GM19397 (cell line): Measurements from ENCODE around the gene ACADVL.
"Not testable (repeated sequence)": the region's sequence is repeated elsewhere in the genome, so short reads cannot be mapped to it uniquely, and the experiment has no call there.

Experiments
- ATAC-seq: cut with Tn5 transposase; IDR thresholded peaks from one replicate; pipeline ENCODE4 v1.9.1; 2021; ENCODE audit warnings: mild to moderate bottlenecking, moderate library complexity; ENCODE audit not compliant: unreplicated experiment

ACADVL gene

DNA sequence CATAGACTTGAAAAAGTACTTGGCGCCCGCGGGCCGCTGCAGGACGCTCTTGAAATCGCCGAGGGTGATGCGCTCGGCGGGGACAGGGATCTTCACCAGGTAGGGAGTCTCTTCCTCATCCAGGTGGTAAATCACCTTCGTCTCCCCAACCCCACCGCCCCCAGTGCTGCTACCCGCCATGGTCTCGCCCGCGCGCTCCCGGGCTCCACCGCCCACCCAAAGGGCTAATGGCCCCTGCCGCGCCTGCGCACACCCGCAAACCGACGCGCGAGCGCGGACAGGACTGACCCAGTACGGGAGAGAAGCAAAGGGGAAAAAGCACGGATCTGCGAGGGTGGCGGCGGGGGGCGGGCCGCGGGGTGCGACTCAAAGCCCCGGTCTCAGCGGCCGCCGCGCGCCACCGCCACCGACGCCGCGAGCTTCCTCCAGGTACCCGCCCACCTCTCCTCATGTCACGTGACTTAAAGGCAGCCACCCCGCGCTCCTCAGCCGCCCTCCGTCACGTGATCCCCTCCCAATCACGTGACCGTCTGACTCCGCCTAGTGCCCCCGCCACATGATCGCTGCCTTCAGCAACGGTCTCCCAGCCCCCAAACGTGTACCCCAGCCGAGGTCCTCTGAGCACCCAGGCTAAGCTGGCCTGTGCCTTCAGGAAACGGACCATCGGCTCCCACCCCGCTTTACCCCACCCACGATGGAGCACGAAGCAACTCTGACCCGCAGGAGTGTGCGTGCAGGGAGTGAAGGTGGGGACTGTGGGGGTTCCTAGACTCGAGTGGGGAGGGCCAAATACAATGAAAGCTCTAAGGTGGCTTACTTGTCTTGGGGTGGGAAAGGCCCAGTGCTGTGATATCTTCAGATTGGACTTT, 14.6 kb downstream of the ACADVL start, which contains the start of gene DVL2:
TSS of gene DVL2 (minus strand) at position 435 of the 869 bp plus-strand sequence. CDS start at position 180, 255 bp downstream.
- peak; percentile 66 for ATAC-seq

DNA sequence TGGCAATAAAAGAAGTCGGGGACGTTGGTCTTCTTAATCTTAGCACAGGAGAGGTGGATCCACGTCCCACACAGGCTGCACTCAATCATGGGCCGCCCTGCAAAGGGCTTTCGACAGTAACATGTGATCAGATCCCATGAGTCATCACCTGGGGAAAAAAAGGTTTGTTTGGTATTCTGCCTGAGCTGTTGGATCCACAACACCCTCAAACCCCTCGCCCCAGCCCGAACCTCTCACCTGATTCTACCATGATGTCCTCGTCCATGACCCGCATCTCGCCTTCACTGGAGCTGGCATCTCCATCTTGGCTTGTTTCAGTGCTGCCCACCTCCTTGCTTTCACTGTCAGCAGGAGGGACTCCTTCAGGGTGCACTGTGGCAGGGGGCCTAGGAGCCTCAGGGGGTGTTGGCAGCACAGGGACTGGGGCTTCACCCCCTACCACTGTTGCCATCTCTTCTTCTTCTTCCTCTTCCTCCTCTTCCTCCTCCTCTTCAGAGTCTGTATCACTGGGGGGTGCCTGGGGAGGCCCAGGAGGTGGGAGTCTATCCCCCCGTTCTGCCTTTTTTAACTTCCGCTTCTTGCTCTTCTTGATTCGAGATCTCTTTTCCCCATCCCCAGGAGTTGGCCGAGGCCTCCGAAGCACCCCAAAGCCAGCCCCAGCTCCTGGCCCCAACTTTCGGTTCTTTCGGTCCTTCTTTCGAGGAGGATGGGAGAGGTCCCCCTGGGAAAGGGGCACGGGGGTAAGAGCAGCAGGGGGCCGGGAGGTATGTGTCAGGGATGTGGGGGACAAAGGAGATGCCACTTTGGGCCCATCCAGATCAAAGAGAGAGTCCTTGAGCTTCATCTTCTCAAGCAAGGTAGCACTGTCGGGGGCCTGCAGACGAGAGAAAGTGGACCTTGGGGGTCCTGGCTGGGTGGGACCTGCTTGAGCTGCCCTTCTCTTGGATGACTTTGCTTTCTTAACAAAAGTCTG, 16.2 kb downstream of the ACADVL start:
- ATAC-seq, result no peak

DNA sequence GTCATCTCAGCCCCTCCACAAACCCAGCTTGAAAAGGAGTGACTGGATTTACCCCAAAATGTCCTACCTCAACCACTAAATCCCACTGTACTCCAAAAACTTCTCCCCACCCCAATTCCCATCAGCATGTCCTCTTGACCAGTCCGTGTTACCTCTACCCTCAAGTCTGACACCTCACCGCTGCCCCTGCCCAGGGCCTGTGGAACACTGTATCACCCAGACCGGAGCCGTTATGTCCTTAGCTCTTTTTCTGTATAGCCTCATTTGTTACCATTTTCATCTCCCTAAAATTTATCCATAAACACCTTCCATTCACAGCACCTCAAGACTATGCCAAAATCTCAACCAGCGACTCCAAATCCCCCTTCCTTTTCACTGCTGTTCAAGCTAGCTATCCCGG, 17.1 kb downstream of the ACADVL start:
- no peak for ATAC-seq

DNA sequence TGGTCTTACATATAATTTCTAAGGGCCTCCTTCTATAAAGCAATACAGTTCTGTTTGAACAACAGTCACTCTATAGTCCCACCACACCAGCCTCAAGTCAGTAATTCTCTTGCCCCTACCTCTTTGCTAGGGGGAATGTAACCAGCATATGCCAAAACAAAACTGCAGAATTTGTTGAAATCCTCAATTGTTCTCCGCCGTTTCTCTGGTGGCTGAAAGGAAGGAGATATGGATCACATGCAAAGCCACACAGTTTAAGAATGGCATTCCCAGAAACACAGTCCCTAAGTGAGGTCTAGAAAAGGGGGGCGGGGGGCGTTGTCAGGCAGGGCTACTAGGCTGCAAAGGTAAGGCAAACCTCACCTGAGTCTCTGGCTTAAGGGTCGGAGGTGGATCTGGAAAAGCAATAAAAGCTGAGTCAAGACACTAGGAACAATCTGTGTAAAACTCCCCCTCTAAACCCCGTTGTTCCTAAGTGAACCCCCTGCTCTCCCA, 17.6 kb downstream of the ACADVL start:
- no peak for ATAC-seq

DNA sequence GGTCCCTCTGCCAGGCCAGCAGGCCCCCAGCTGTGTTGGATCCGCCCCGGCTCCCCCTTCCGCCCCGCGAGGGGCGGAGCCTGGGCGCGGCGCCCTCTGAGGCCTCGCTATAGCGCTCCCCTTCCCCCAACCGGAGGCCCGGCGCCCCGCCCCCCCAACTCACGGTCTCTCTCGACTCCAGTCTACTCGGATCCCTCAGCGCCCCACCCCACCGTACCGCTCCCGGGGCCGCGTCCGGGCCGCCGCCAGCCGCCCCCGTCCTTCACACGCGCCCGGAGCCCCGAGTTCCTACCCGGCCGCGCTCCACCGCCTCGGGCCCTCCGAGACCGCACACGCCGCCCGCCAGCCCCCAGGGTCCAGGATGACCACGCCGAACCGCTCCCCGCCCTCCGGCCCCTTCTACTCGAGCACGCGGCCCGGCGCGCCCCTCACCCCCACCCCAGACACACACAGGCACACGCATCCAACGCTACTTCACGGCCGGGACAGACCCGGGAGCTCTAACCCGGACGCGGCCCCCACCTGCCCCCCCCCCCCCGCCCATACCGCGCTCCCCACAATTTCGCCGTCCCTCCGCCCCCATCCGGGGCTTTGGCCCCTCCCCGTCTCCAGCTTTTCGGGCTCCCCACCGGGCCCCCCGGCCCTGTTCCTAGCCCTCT, 18.2 kb downstream of the ACADVL start:
- ATAC-seq, result no peak

DNA sequence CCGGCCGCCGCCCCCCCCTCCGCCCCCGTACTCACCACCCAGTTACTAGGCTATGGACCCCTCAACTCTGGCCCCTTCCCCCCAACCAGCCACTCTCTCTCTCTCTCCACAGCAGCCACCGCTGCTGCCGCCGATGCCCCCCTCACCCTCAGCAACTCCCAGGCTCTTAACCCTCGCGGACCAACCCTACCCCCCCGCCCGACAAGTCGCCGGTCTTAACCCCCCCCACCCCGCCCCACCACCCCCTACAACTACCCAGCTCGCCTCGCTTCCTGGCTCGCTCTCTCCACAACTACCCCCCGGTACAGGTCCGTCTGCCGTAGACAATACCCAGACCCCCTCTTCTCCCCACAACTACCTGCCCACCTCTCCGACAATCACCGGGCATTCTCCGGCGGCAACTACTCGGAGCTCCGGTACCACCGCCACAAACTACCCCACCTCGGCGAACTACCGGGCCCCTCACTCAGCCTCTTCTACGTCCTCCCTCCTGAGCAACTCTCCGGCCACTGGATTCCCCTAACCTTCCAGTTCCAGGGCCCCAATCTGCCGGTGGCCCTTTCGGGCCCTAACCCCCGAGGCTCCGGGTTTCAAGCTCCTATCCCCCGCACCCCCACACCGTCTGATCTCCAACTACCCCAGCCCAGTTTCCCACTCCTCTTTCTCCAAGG, 18.8 kb downstream of the ACADVL start:
- ATAC-seq, result no peak

DNA sequence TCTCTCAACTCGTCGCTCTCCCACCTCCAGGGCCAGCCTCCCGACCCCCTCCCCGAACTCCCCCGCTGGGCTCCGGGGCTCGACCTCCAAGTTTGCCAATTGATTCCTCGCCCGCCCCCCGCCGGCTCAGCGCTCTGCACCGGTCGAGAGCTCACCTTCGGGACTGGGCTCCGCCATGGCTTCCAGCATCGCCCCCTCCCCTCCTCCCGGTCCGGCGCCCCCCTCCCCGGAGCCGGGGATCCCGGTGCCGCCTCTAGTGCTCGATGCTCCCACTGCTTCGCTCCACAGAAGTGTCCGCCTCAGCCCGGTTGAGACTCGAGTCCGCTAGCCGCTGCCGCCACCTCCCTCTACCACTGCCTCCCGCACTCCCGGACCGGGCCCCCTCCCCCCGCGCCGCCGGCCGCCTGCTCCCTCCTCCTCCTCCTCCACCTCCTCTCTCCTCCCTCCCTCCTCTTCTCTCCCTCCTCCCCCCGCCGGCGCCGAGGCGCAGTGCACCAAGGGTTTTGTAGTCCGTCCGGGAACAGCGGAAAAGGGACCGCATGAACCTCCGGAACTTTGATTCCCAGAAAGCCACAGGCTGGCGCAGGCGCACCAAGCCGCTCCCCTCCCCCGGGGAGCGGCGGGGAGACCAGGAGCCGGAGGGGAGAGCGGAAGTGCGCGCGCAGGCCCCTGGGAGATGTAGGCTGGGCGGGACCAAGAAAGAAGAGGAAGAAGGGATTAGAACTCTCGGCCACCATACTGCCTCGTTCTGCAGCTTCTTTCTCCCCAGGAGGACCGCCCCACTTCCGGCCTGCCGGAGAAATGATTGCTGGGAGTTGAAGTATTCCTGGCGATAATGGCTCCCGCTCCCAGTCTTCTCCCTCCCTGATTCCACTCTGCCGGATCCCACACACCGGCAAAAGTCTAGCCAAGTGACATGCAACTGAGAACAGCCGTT, 19.6 kb downstream of the ACADVL start, which contains the start of gene PHF23:
TSS of gene PHF23 (minus strand) at position 367 of the 937 bp plus-strand sequence. CDS start at position 189, 178 bp downstream.
- ATAC-seq, result peak; percentile 55

DNA sequence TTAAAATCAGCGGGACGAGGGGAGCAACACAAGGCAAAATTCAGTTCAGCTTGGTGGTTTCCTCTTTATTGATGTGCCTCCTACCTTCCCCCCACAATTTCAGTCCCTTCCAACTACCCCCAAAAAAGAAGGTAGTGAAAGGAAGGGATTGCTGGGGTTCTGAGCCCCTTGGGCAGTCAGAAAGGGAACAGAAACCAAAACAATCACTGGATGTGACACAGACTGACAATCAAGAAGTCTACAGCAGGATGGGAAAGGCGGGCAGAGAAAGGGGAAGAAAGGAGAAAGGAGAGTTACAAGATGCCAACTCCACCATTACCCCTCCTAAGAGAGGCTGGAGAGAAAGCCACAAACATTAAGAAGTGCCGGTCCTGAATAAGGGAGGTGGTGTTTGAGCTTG, 20.6 kb downstream of the ACADVL start:
- no peak for ATAC-seq

DNA sequence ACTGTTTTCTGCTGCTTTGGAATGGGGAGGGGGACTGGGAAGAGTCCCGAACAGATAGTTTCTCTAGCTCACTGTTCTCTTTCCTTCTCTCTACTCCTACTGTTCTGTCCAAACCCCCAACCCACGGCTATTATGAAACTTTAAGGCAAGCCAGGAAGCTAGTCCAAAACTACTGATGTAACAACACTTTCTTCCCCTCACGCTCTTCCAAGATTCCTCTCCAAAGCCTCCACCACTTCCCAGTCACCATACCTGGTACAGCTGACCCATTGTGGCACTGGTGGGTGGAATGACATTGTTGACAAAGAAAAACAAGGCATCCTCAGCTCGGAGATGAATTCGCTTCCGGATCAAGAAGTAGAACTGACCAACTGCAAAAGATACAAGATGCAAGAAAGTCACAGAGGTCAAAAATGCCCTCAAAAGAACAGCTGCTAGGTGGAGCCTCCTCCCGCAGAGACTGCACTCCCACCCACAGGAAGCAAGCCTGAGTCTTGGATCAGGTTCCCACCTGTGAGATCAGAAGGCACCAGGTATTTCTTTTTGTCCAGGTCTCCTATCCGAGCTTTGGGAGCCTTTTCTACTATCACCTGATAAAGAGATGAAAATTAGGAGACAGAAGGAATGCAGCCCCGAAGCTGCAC, 21.5 kb downstream of the ACADVL start:
- ATAC-seq, result no peak

DNA sequence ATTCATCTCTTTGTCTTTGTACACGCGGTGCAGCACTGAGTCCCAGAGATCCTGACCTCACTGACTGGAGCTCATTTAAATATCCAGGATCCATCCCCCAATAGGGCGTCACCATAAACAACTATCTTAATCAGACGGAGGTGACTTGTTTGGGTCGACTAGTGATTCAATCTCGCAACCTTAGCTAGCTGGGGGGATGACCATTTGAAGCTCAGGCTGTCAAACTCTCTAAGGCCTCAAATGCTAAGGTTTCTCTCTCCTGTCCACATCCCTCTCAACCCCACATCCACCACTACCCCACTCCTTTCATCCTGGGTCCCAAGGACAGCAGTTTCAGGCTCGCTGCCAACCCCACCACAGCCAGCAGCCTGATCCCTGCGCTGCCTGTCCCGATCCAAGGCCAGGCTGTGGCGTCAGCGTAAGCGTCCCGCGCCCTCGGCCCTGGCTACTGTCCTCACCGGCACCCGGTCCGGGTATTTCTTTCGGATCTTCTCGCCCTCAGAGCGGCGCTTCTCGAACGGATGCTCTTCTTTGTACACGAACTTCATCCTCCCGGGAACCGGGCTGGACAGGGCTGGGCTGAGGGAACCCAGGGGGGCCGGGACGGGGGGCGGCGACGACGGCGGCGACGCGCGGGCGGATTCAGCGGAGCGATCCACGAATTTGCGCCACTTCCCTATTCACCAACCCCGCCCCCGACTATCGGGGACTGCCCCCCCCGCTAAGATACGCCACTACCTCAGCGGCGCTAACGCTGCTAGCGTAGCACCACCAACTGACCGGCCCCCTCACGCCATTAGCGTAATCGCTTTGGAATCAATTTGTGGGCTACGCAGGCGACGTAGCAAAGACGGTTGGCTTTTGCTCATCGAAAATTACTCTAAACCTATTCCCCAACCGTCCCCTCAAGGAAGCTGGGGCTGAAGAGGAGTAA, 22.3 kb downstream of the ACADVL start, which contains the start of gene GABARAP:
TSS of gene GABARAP (minus strand) at position 667 of the 934 bp plus-strand sequence. CDS start at position 548, 119 bp downstream.
- ATAC-seq, result peak; percentile 29

DNA sequence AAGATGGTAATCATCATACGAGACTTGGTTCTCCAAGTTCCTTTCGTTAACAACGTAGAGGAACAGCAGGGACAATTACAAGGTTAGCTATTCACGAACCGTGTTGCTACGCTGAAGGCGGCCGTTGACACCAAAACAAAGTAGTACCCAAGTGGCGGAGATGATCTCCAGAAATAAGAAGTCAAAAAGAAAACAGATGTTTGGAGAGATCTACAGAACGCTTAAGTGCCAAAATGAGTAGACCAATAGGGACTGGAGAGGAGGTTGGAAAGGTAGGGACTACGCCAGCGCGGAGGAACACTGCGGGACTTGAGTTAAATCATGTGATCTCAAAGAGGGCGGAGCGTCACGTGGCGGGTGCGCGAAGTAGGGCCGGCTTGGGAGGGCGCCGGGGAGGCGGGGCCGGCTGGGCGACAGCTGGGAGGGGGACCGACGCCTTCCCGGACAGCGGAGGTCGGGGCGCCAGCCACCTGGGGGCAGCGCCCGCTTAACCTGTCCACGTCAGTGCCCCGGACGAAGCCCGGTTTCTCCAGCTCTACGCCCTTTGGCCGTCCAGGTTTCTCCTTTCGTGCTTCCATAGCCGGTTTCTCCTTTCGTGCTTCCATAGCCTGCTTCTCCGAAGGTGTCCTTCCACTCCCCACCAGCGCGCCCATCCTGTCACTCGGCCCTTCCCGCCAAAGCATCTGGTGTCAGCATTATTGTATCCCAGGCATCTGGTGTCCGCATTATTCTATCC, 23.1 kb downstream of the ACADVL start:
- ATAC-seq, result peak; percentile 42

DNA sequence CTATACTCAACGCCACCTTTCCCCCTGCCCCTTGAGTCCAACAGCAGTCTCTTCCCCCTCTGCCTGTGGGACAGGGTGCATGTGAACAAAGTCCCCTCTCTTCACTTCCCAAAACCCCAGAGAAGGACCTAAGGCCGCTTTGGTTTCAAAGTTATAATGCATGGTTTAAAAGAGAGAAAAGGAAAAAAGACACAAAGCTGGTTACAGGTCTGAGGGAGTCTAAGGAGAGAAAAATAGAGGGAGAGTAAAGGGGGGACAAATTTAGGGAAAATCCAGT, 23.7 kb downstream of the ACADVL start:
- ATAC-seq, result no peak

DNA sequence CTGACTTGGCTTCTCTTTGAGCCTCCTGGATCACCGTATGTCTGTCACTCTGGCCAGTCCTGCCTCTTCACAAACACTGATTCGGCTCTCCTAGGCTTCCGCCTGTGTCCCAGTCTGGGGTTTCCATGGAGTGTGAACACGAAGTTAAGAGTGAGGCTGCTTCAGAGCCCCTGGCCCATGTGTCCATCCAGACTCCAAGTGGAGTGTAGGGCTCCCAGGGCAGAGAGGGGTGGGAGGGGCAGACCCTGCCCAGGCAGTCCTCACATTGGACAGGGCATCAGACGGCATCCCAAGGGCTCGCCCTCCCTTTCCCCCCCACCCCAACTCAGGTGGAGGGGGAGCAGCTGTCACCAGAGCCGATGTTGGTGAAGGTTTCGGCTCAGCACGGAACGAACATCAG, 24.1 kb downstream of the ACADVL start:
- not testable (repeated sequence) for ATAC-seq

DNA sequence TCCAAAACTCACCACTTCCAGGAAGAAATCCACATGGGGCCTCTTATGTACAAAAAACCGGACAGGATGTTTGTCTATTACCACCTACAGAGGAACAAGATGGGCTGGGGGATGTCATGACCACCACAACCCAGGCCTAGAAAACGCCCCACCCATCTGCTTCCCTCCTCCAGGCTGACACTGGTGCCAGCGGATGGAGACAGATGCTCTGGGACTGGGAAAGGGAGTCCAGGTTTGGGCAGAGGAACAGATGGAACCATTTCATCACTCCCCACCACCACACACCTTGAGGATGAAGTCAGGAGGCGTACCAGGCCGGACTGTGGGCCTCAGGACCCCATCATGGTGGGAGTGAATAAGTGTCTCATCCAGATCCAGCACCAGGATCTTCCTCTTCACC, 27.0 kb downstream of the ACADVL start:
- no peak for ATAC-seq

DNA sequence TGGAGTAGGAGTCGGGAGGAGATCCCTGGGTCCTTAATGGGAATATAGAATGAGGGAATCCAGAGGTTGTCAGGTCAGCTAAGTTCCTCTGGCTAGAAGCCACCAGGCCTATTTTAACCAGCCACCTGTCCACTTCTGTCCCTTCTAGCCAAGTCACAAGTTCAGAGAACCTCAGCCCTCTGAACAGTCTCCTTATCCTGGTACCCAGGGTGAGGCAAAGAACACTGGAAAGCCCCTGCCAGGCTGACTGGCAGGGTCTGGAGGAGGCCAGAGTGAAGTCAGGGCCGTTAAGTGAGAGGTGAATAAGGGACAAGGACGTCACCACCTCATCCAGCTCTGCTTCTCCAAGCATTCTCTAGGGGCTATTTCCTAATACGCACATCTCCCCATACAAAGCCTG, 29.1 kb downstream of the ACADVL start:
- no peak for ATAC-seq

DNA sequence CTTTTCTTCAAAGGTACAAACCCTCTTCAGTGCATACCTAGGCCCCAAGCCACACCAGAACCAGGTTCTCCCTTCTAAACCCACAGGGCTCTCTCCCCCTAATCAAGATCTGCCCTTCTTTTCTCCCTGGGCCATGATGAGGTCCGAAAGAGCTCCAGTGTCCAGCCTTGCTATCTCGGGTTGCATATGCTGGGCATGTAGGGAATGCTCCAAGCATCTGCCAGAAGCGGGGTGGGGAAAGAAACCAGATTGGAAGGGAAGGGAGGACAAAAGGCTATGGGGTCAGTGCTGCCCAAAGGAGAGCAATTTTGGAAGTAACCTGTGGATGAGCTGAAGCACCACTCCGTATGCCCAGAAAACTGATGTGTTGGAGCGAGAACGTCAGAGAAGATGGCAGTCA, 29.5 kb downstream of the ACADVL start:
- no peak for ATAC-seq

DNA sequence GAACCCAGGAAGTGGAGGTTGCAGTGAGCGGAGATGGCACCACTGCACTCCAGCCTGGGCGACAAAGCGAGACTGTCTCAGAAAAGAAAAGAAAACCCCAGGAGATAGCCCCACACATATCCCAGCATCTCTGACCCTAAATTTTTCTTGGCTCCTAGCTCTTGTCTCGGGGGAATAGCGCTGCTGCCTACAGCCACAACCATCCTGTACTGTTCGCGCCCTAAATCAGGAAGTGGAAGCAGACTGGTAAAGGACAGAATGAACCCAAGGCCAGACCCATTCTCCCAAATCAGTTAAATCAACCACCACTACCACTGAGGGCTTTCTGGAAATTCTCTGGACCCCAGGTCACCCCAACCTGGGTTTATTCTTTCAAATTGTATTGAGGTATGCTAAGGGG, 30.1 kb downstream of the ACADVL start:
- ATAC-seq, result no peak
